Trophoblast cell (in vitro differentiated cells and primary cell): ENCODE data around the gene MYO15B.

ENCODE experiments used
- DNase-seq, 2 donors: peaks; one replicate each; pipeline ENCODE4 v3.0.0-alpha.2; 2016
- H2AFZ ChIP-seq: 2 replicates; pipeline ENCODE4 v1.6.1; 2013; ENCODE audit warnings: low read length, moderate library complexity, mild to moderate bottlenecking; ENCODE audit not compliant: insufficient read depth, poor library complexity
- H2AK5ac ChIP-seq: 2 replicates; pipeline ENCODE4 v1.6.1; 2013; ENCODE audit warnings: mild to moderate bottlenecking, low read length
- H2BK120ac ChIP-seq: 2 replicates; pipeline ENCODE4 v1.6.1; 2013; ENCODE audit warnings: low read length, mild to moderate bottlenecking, moderate library complexity; ENCODE audit not compliant: insufficient read depth, poor library complexity
- H2BK12ac ChIP-seq: 2 replicates; pipeline ENCODE4 v1.6.1; 2013; ENCODE audit warnings: mild to moderate bottlenecking, low read length, moderate library complexity
- H2BK5ac ChIP-seq: 2 replicates; pipeline ENCODE4 v1.6.1; 2013; ENCODE audit warnings: low read length, low read depth, moderate library complexity, mild to moderate bottlenecking; ENCODE audit not compliant: poor library complexity
- H3K14ac ChIP-seq: 2 replicates; pipeline ENCODE4 v1.6.1; 2013; ENCODE audit warnings: mild to moderate bottlenecking, low read length
- H3K18ac ChIP-seq: 2 replicates; pipeline ENCODE4 v1.6.1; 2013; ENCODE audit warnings: mild to moderate bottlenecking, low read length
- H3K23ac ChIP-seq: 2 replicates; pipeline ENCODE4 v1.6.1; 2013; ENCODE audit warnings: low read length
- H3K27ac ChIP-seq: 2 replicates; pipeline ENCODE4 v1.5.1; 2013; ENCODE audit warnings: low read depth, mild to moderate bottlenecking, inconsistent platforms, low read length, moderate library complexity
- H3K27me3 ChIP-seq: 2 replicates; pipeline ENCODE4 v1.6.1; 2013; ENCODE audit warnings: inconsistent platforms, mild to moderate bottlenecking, low read length, moderate library complexity; ENCODE audit not compliant: insufficient read depth
- H3K36me3 ChIP-seq, 2 experiments: 1 replicate in 1 of 2; 2 replicates in 1 of 2; pipeline ENCODE4 v1.6.1; 2013; ENCODE audit warnings: low read length in 2 of 2, mild to moderate bottlenecking in 2 of 2, moderate library complexity in 1 of 2; ENCODE audit not compliant: insufficient read depth in 2 of 2, control insufficient read depth in 1 of 2
- H3K4ac ChIP-seq: 2 replicates; pipeline ENCODE4 v1.6.1; 2013; ENCODE audit warnings: low read depth, mild to moderate bottlenecking, low read length, moderate library complexity
- H3K4me1 ChIP-seq, 2 experiments: 1 replicate in 1 of 2; 2 replicates in 1 of 2; pipeline ENCODE4 v1.6.1; 2013; ENCODE audit warnings: low read length in 2 of 2, mild to moderate bottlenecking in 2 of 2, moderate library complexity in 1 of 2; ENCODE audit not compliant: insufficient read depth in 2 of 2, control insufficient read depth in 1 of 2
- H3K4me2 ChIP-seq: 2 replicates; pipeline ENCODE4 v1.6.1; 2013; ENCODE audit warnings: inconsistent platforms, mild to moderate bottlenecking, low read length, moderate library complexity
- H3K4me3 ChIP-seq: 2 replicates; pipeline ENCODE4 v1.5.1; 2013; ENCODE audit warnings: mild to moderate bottlenecking, low read depth, low read length, inconsistent platforms
- H3K79me1 ChIP-seq: one replicate; pipeline ENCODE4 v1.6.1; 2013; ENCODE audit warnings: low read length
- H3K79me2 ChIP-seq: 2 replicates; pipeline ENCODE4 v1.6.1; 2013; ENCODE audit warnings: low read length, mild to moderate bottlenecking; ENCODE audit not compliant: control insufficient read depth, insufficient read depth, poor library complexity
- H3K9ac ChIP-seq: 2 replicates; pipeline ENCODE4 v1.6.1; 2013; ENCODE audit warnings: mild to moderate bottlenecking, low read length
- H3K9me3 ChIP-seq: 2 replicates; pipeline ENCODE4 v1.6.1; 2013; ENCODE audit warnings: low read depth, mild to moderate bottlenecking, control low read depth, inconsistent platforms, low read length; ENCODE audit not compliant: insufficient read depth
- H4K12ac ChIP-seq: 2 replicates; pipeline ENCODE4 v1.6.1; 2013; ENCODE audit warnings: low read depth, mild to moderate bottlenecking, low read length, moderate library complexity
- H4K8ac ChIP-seq: 2 replicates; pipeline ENCODE4 v1.6.1; 2013; ENCODE audit warnings: low read depth, mild to moderate bottlenecking, low read length, moderate library complexity
- H4K91ac ChIP-seq: one replicate; pipeline ENCODE4 v1.6.1; 2013; ENCODE audit warnings: low read depth, mild to moderate bottlenecking, low read length, moderate library complexity
- WGBS: extraction: QIAGEN DNeasy Blood & Tissue Kit; methylation state at CpG from one replicate; pipeline ENCODE4 v1.1.7; 2013; ENCODE audit warnings: missing lambda C conversion rate; ENCODE audit not compliant: insufficient read length, insufficient coverage; ENCODE audit errors: extremely low coverage; 5-methylcytosine and 5-hydroxymethylcytosine counted together

MYO15B gene

GRCh38 chr17:75552425-75553294 lies 34.9 kb upstream of the MYO15B start:
- H3K14ac ChIP-seq: peak overlapping the region; percentile 41
- no peak overlapping the region for H3K9ac ChIP-seq
- H3K79me1 ChIP-seq: peaks cover 26% of the 10 kb centered on the region
- peak overlapping the region; percentile 29 for H2BK12ac ChIP-seq
- H3K4me2 ChIP-seq: peak overlapping the region; percentile 47
- H4K12ac ChIP-seq: no peak overlapping the region
- peak overlapping the region; percentile 58 for H4K91ac ChIP-seq
- H3K23ac ChIP-seq: no peak overlapping the region
- peak; percentile 63 to 81 for DNase-seq
- H3K4me3 ChIP-seq: no peak overlapping the region
- H3K4me1 ChIP-seq: peaks cover 43 to 55% of the 10 kb centered on the region in 2 experiments
- no peak overlapping the region for H3K4ac ChIP-seq
- H2AFZ ChIP-seq: no peak overlapping the region
- H2AK5ac ChIP-seq: no peak overlapping the region
- H3K79me2 ChIP-seq: no peaks in the 10 kb centered on the region
- peak overlapping the region; percentile 50 for H2BK120ac ChIP-seq
- no peaks in the 10 kb centered on the region for H3K9me3 ChIP-seq
- WGBS: no CpG with 5 or more reads among the region's 14 CpGs
- H4K8ac ChIP-seq: peak overlapping the region; percentile 30
- H3K27ac ChIP-seq: peak overlapping the region; percentile 91
- peak overlapping the region; percentile 35 for H3K18ac ChIP-seq
- peaks cover 0 to 2% of the 10 kb centered on the region in 2 experiments for H3K36me3 ChIP-seq
- peak overlapping the region; percentile 49 for H2BK5ac ChIP-seq
- H3K27me3 ChIP-seq: no peaks in the 10 kb centered on the region

- peak overlapping the region; percentile 47 for H3K4me2 ChIP-seq
- peak overlapping the region; percentile 91 for H3K27ac ChIP-seq
- H2BK12ac ChIP-seq: peak overlapping the region; percentile 82
- H3K27me3 ChIP-seq: no peaks in the 10 kb centered on the region
- H3K79me1 ChIP-seq: peaks cover 29% of the 10 kb centered on the region
- H3K14ac ChIP-seq: no peak overlapping the region
- no peak overlapping the region for H3K23ac ChIP-seq
- no peak overlapping the region for H3K4ac ChIP-seq
- peak overlapping the region; percentile 49 for H2BK5ac ChIP-seq
- peak; percentile 70 to 92 for DNase-seq
- H3K36me3 ChIP-seq: peaks cover 0 to 6% of the 10 kb centered on the region in 2 experiments
- H2BK120ac ChIP-seq: peak overlapping the region; percentile 40
- H4K91ac ChIP-seq: peak overlapping the region; percentile 58
- H3K79me2 ChIP-seq: no peaks in the 10 kb centered on the region
- no peak overlapping the region for H2AK5ac ChIP-seq
- peak overlapping the region; percentile 30 for H4K8ac ChIP-seq
- H3K4me1 ChIP-seq: peaks cover 47 to 58% of the 10 kb centered on the region in 2 experiments
- H4K12ac ChIP-seq: no peak overlapping the region
- H2AFZ ChIP-seq: no peak overlapping the region
- H3K9ac ChIP-seq: peak overlapping the region; percentile 45
- H3K9me3 ChIP-seq: no peaks in the 10 kb centered on the region
- no CpG with 5 or more reads among the region's 8 CpGs for WGBS
- H3K18ac ChIP-seq: peak overlapping the region; percentile 73
- H3K4me3 ChIP-seq: no peak overlapping the region
Observed at GRCh38 chr17:75553295-75554110, 34.1 kb upstream of the MYO15B start.

- Histone ChIP-seq H4K8ac (no peak overlapping the region), H3K79me1 (peaks cover 22% of the 10 kb centered on the region), H2AFZ (no peak overlapping the region), H4K12ac (no peak overlapping the region), H3K23ac (no peak overlapping the region), H3K4ac (peak overlapping the region; percentile 17), H3K14ac (peak overlapping the region; percentile 30), H3K4me3 (no peak overlapping the region), H3K9me3 (no peaks in the 10 kb centered on the region), H3K36me3 (peaks cover 4 to 14% of the 10 kb centered on the region in 2 experiments), H2AK5ac (peak overlapping the region; percentile 78), H2BK5ac (no peak overlapping the region), H3K79me2 (no peaks in the 10 kb centered on the region), H2BK12ac (peak overlapping the region; percentile 42), H3K4me2 (no peak overlapping the region), H3K27me3 (no peaks in the 10 kb centered on the region), H3K27ac (no peak overlapping the region), H3K18ac (peak overlapping the region; percentile 60), H3K4me1 (peaks cover 32 to 43% of the 10 kb centered on the region in 2 experiments), H2BK120ac (peak overlapping the region; percentile 17), H3K9ac (no peak overlapping the region), H4K91ac (peak overlapping the region; percentile 30)
- no CpG with 5 or more reads among the region's 21 CpGs for WGBS
- peak in 1 of 2 donors; percentile 19 for DNase-seq
Observed at GRCh38 chr17:75555679-75556153, 31.9 kb upstream of the MYO15B start.
